GM12875 (cell line): ENCODE data around the gene VDR.

Source experiments
- H3K4me3 ChIP-seq: one replicate; pipeline ENCODE4 v1.5.1; 2011; ENCODE audit warnings: low read depth, low read length, control low read depth
- TF ChIP-seq, protein P1 (sequence below): IDR thresholded peaks from 2 replicates; pipeline ENCODE4 v1.5.1; 2011; ENCODE audit warnings: low read depth, mild to moderate bottlenecking, control low read depth, inconsistent platforms, low read length, moderate library complexity, borderline replicate concordance; ENCODE audit not compliant: insufficient read depth

VDR gene

GRCh38 chr12:47881826-47882427, 22.9 kb downstream of the VDR start:
- TF ChIP-seq, protein P1, sequence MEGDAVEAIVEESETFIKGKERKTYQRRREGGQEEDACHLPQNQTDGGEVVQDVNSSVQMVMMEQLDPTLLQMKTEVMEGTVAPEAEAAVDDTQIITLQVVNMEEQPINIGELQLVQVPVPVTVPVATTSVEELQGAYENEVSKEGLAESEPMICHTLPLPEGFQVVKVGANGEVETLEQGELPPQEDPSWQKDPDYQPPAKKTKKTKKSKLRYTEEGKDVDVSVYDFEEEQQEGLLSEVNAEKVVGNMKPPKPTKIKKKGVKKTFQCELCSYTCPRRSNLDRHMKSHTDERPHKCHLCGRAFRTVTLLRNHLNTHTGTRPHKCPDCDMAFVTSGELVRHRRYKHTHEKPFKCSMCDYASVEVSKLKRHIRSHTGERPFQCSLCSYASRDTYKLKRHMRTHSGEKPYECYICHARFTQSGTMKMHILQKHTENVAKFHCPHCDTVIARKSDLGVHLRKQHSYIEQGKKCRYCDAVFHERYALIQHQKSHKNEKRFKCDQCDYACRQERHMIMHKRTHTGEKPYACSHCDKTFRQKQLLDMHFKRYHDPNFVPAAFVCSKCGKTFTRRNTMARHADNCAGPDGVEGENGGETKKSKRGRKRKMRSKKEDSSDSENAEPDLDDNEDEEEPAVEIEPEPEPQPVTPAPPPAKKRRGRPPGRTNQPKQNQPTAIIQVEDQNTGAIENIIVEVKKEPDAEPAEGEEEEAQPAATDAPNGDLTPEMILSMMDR, result no peak
- no peak overlapping the region for H3K4me3 ChIP-seq

- H3K4me3 ChIP-seq, result no peak overlapping the region
- TF ChIP-seq, protein P1, result no peak
Measured at GRCh38 chr12:47881051-47881450, 23.7 kb downstream of the VDR start.

GRCh38 chr12:47878918-47879481, 25.8 kb downstream of the VDR start:
- TF ChIP-seq, protein P1, result no peak
- no peak overlapping the region for H3K4me3 ChIP-seq

- TF ChIP-seq, protein P1, result no peak
- H3K4me3 ChIP-seq, result no peak overlapping the region
Measured at GRCh38 chr12:47878293-47878917, 26.4 kb downstream of the VDR start.

DNA sequence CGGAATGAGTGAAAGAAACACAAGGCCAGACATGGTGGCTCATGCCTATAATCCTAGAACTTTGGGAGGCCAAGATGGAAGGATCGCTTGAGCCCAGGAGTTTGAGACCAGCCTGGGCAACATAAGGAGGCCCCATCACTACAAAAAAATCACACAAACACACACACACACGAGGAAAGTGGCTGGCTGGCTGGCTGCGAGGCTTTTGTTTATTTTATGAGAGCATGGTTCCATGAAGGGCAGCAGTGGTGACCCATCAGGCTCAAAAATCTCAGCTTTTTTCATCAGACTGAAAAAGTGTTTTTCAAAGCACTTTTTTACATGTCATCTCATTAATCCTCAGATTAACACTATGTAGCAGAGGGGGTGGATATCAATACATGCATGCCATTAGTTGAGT, 27.7 kb downstream of the VDR start:
- TF ChIP-seq, protein P1, result no peak
- no peak overlapping the region for H3K4me3 ChIP-seq

DNA sequence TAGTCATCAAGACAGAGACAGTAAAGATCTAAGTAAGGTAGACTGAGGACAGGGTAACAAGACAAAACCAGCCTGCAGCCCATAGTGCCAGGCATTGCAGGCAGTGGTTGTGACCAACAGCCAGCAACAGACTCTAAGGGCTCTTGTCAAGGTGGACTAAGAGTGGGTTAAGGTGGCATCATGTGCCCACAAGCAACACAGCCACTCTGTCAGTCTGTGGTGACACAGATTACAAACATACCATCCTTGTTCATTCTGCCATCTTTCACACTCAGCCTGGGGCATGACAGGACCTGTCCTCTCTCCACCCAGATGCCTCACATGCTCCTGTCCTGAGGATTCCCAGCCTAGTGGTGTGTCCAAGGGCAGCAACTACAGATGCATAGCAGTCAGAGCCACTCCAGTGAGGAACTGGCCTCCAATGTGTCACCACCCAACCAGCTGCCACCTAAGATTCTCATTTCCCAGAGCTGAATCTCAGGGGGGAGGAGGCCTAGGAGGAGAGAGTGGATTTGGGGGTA, 28.3 kb downstream of the VDR start:
- TF ChIP-seq, protein P1, result no peak

More for the DNA sequence above, 28.3 kb downstream of the VDR start:
- H3K4me3 ChIP-seq, result no peak overlapping the region
